Measurements from ENCODE around the gene BABAM2.

The BABAM2 gene

GRCh38 chr2:28338831-28339321 lies 448.3 kb downstream of the BABAM2 start:
- DNase-seq: no peak

DNA sequence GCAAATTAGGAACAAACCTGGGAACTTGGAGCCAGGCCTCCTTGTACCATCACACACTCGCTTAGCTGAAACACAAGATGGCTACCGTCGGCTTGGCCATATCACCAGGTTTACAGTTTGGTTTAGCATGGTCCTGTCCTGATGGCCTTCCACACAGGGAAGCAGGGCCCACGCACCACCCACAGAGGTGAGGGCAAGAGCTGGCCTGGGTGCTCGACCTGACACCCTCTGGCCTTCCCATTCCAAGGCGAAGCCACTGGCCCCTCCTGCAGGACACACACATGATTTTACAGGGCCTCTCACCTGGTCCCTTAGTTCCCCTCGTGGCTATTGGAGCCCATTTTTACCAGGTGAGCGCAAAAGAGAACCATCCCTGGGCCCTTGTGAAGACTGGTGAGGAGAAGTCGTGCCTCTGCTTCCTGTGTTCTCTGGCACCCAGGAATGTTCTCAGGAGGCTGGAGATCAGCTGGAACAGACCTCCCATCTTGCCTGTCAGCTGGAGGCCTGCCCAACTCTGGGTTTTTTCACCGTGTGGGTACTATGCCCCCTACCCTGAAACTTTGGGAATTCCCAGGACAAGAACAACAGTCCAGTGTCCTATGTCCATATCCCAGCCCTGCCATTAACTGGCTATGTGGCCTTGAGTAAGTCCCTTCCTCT lies 449.1 kb downstream of the BABAM2 start:
- DNase-seq: no peak

DNA sequence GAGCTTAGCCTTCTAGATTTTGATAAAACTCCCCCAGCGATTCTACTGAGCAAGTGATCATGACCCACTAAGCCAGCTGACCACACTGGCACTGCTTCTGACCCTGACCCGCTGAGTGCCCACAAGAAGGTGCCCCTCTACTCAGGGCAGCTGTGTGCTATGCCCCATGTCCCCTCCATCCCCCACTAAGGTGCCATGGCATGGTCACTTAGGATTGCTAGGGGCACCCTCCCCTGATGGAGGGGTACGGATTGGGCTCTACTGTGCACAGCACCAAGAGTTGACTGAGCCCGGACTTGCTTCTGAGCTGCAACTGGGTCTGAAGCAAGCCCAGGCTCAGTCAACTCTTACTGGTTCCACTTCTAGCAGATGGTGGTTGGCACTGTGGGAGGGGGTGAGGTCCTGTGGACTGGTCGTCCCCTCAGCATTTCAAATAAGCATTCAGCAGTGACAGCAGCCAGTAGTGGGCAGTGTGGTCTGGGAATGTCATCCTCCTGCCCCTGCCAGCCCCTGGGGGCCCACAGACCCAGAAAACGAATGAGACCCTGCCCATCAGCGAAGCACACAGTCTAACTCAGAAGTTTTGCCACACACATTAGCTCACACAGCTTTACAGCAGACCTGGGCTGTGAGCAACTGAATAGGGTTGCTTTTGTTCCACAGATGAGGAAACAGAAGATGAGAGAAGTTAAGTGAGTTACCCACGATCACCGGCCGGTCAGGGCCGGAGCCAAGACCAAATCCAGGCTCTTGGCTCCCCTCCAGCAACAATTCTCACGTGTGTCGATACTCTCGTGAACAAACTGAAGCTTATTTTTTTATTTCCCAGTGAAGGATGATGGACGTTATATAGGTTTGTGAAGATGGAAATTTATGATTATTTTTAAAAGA lies 450.0 kb downstream of the BABAM2 start:
- DNase-seq: no peak

- DNase-seq: no peak
Measured at GRCh38 chr2:28341208-28341891, 450.8 kb downstream of the BABAM2 start.

DNA sequence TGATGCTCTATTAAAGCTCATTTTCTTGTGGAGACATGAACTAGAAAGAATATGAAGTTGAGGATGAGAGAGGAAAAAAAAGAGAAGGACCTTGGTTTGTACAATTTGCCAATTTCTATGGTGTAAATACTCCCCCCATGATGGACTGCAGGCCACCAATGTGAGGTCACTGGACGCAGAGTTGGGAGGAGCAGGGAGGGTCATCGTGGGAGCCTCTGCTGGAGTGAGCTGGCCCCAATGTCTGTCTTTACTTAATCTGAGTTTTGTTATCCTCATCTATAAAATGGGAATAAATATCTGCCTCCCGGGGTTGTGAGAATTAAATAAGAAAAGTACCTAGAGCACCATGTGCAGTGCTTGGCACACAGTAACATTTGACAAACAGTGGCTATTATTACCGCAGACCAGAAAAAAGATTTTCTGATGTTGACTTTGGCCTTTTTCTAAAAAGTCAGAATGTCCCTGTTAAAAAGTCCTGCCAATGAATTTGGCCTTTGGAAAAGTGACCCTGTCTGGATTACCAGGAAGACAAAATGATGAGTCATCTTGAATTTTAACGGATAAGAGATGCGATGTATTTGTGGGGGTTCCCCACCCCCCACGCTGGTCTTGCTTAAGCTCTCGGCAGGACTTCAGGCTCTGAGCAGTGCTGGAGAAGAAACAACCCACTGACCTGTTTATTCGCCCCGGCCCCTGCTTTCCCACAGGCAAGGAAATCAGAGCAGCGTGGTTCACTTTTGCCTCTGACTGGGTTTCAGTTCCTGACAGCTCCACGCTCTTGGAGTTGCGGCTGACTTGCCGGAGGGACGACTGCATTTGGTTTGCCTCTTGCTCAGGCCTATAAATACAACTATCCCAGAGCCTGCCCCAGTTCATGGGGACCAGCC lies 451.8 kb downstream of the BABAM2 start:
- DNase-seq: no peak

GRCh38 chr2:28343184-28343942 lies 452.8 kb downstream of the BABAM2 start:
- DNase-seq: no peak

DNA sequence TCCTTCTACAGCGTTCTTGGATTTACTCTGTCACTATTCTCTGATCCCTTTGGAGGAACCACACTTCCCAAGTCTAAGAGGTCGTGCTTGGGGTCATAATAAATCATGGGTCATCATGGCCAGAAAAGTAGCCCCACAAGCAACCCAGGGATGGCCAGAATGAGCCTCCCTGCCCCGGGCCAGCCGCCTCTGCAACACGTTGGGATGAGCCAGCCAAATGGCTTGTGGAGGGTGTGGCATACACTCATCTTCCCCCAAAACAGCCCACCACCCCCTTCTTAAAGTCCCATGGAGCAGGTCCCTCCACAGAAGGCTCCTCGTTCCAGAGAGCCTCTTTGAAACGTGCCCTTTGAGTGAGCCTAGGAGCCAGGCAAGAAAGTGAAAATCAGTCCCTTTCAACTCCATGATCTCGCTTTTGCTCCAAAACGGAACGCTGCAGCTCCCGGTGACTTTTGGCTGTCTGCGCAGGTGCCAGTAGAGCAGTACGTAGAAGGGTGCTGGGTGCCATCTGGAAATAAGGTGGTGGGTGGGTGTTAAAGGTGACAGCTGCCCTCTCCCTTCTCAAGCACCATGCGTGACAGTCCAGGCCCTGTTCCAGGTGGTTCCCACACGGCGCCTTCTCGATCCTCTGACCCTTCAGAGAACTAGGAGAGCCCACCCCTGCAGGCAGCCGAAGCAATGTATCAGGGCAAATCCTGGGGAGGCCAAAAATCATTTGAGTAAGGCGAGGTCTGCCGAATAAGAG lies 453.6 kb downstream of the BABAM2 start:
- no peak for DNase-seq

DNA sequence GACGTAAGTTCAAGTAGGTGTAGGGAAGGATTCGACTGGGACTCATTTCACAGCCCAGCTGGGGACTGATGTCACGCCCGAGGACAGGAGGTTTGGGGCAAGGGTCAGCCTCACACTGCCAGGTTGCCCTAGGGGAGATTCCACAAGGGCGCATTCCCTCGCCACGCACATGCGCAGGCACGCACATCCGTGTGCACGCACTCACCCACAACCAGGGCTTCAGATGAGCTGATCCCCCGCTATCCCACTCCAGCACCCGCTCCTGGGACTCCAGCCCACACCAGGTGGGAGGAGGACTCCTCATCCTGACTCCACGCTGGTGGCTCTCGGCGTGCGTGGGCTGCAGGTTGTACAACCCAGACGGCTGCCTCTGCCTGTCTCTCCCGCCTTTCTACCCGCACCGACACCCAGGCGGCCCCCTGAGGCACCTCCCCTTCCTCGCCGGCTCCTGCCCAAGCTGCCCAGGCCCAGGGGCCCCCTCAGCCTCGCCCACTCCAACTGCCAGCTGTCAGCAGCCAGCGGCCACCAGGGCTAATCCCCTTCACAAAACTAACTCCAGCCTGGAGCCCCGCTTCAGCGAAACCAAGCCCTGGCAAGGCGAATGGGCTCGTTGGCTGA lies 454.3 kb downstream of the BABAM2 start:
- DNase-seq: no peak

GRCh38 chr2:28345619-28346018 lies 455.1 kb downstream of the BABAM2 start:
- no peak for DNase-seq

GRCh38 chr2:28346587-28346986 lies 456.1 kb downstream of the BABAM2 start:
- no peak for DNase-seq

- no peak for DNase-seq
Measured at GRCh38 chr2:28347193-28347592, 456.7 kb downstream of the BABAM2 start.

GRCh38 chr2:28347596-28347995 lies 457.1 kb downstream of the BABAM2 start:
- no peak for DNase-seq

- peak; percentile 54 for DNase-seq
Measured at GRCh38 chr2:28348149-28348567, 457.6 kb downstream of the BABAM2 start.

DNA sequence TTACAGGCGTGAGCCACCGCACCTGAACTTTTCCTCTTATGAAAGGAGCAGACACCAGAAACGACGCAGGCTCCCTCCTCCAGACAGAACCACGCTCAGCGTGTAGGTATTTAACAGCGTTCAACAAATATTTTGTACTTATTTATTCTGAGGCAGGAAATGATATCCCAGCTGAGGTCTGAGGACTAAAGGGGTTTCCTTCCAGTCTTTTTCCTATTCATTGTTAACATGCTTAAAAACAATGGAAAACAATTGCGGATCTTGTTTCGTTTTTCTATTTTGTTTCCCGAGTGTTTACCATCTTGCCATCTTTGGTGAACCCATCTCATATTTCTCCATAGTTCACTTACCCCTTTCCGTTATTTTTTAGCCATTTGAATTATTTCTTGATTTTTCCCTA lies 458.4 kb downstream of the BABAM2 start:
- no peak for DNase-seq

- DNase-seq: no peak
Measured at GRCh38 chr2:28349546-28350165, 459.1 kb downstream of the BABAM2 start.

GRCh38 chr2:28350196-28350595 lies 459.7 kb downstream of the BABAM2 start:
- no peak for DNase-seq

- no peak for DNase-seq
Measured at GRCh38 chr2:28350791-28351285, 460.3 kb downstream of the BABAM2 start.

DNA sequence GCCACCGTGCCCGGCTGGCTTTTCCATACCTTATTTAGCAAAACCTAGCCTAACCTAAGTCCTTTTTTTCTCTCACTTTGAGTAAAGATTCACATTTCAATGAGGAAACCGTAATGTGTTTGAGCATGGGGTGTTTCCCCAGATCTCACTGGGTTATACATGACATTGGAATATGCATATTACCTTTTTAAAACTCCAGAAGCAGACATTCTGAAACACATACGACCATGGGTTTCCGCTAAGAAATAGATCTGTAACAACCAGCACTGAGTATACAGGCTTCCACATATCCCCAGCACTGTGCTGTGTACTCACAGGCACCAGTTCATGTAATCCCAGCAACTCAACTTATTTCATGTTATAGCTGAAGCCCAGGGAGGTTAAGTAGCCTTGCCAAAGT lies 461.1 kb downstream of the BABAM2 start:
- no peak for DNase-seq

GRCh38 chr2:28352104-28352503 lies 461.6 kb downstream of the BABAM2 start:
- no peak for DNase-seq

All from activated CD4-positive, alpha-beta T cell treated with anti-CD3 and anti-CD28 coated beads for 48 hours (primary cell).